ENCODE measurements around the gene ANKRD63.
A peak's percentile ranks its signal among the peaks of the same experiment; 100 is the strongest.

ANKRD63 gene

DNA sequence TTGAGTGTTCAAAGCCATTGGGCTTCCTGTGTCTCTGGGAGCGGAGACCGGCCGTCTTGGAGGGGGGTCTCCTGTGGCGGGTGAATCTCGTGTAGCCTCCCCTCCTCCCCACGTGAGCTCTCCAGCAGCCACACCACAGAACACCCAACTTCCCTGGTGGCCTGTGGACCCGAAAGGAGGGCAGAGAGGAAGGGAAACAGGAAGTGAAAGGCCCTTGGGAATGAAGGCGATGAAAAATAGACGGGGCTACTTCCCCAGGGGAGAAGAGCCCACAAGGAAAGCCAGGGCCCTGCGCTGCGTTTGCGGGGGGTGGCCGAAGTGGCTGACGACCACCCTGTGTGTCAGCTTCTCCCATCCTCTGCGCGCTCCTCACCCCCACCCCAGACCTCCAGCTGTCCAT is 5.4 kb downstream of the ANKRD63 start:
- no peak for DNase-seq

DNA sequence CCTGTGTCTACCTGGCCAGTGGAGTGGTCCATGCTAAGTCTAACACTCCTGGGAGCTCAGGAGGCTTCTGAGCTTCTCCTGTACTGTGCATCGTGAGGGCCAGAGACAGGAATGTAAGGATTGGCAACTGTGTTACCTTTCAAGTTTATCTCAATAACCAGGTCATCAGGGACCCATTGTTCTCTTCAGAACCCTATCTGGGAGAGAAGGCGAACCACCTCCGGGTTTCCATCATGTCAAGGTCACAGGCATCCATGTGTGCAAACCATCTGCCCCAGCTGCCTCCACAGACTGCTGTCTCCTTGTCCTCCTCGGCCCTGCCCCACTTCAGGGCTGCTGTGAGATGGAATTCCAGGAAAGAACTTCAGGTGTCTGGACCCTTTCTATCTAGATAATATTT is 5.9 kb downstream of the ANKRD63 start:
- DNase-seq, result no peak

DNA sequence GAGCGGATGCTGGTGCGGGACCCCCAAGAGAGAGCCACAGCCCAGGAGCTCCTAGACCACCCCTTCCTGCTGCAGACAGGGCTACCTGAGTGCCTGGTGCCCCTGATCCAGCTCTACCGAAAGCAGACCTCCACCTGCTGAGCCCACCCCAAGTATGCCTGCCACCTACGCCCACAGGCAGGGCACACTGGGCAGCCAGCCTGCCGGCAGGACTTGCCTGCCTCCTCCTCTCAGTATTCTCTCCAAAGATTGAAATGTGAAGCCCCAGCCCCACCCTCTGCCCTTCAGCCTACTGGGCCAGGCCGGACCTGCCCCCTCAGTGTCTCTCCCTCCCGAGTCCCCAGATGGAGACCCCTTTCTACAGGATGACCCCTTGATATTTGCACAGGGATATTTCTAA is 6.9 kb downstream of the ANKRD63 start:
- DNase-seq, result no peak

DNA sequence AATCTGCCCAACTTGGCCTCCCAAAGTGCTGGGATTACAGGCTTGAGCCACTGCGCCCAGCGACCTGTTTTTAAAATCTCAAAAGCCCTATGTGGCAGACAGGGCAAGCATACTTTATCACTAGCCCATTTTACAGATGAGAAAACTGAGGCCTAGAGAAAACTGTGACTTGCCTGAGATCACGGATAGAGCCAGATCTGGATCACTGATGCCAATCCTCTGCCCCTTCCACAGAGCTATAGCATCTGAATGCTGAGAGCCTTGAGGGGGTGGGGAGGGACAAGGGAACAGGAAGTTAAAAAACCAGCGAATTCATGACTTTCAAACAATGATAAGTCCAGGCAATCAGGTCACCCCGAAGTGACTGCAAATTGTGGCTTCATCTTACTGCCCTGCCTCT is 7.3 kb downstream of the ANKRD63 start:
- no peak for DNase-seq

DNA sequence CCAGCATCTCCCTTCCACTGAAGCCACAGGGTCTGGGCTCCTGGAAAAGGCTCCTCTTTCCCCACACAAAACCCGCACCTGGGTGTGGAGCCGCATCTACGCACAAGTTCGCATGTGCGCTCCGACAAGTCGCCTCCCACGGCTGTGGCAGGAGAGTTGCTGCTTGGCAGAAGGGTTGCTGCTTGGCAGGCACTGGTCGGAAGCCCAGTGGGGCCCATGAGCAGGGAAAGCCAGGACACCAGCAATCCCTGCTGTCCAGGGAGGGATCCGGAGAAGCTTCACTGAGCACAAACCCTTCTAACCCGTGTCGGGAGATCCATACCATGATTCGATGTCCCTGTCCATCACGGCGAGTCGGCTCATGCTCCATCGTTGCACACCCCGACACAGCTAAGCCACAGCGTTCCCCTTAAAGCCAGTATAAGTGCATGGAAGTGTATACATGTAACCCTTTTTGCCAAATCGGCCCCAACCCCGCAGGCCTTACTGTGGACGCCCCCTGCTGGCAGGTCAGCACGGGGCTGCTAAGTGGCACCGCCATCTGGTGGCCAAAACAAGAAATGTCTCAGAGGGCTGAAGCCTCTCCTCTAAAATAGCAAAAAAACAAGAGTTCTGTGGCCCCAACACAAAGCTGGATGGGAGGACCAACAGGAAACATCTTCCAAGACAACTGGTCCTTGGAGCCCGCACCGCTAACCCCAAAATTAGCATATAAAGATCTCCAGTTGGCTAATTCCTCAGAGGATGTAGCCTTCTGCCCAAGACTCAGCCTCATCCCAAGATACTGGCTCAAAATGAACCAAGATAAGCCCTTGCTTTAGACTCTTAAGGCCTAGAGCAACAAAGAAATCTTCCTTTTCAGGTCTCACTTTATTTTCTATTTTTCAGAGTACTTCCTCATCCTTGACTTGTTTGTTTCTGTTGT is 8.3 kb downstream of the ANKRD63 start:
- peak; percentile 94 for DNase-seq

DNA sequence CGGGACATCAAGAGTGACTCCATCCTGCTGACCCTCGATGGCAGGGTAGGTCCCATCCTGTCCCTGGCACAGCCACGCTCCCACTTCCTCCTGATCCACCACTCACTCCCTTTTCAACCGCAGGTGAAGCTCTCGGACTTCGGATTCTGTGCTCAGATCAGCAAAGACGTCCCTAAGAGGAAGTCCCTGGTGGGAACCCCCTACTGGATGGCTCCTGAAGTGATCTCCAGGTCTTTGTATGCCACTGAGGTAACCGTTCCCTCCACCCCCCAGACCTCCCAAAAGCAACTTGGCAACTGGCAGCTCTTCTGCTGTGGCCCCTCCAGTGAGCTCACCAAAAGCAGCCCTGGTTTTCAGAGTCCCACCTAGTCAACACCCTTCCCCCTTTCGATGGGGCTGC is 9.4 kb downstream of the ANKRD63 start:
- DNase-seq, result no peak

DNA sequence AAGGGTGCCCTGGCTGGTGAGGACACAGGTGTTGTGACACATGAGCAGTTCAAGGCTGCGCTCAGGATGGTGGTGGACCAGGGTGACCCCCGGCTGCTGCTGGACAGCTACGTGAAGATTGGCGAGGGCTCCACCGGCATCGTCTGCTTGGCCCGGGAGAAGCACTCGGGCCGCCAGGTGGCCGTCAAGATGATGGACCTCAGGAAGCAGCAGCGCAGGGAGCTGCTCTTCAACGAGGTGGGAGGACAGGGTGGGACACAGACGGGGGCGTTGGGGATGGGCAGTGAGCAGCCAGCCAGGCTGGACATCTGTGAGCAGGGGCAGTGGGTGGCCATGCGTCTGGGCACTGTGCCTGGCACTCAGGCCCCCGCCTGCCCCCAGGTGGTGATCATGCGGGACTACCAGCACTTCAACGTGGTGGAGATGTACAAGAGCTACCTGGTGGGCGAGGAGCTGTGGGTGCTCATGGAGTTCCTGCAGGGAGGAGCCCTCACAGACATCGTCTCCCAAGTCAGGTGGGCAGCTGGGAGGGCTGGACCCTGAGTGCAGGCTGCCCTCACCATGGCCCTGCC is 10.3 kb downstream of the ANKRD63 start:
- no peak for DNase-seq

DNA sequence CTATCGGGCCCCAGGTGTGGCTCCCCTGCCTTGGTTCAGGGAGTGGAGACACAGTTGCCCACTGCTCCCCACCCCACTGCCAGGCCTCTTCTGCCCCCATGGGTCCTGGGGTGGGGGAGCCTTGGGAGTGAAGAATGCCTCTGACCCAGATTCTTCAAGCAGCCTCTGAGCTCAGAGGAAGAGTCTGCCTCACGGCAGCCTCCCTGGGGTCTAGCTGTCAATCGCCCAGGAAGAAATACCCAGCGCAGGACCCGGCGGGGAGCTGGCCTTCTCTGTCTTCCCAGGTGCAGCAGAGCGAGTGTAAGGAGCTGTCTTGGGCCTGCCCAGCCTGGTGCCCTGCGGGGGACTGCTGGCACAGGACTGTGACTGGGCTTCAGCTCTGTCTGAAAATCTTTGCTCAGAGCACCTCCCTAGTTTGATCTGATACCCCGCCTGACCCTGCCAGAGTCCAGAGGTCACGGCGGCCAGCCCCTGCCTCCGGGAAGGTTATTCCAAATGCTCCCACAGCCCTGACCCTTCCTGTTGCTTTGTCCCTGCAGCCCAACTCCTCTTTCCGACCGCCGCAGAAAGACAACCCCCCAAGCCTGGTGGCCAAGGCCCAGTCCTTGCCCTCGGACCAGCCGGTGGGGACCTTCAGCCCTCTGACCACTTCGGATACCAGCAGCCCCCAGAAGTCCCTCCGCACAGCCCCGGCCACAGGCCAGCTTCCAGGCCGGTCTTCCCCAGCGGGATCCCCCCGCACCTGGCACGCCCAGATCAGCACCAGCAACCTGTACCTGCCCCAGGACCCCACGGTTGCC is 11.0 kb downstream of the ANKRD63 start:
- no peak for DNase-seq

DNA sequence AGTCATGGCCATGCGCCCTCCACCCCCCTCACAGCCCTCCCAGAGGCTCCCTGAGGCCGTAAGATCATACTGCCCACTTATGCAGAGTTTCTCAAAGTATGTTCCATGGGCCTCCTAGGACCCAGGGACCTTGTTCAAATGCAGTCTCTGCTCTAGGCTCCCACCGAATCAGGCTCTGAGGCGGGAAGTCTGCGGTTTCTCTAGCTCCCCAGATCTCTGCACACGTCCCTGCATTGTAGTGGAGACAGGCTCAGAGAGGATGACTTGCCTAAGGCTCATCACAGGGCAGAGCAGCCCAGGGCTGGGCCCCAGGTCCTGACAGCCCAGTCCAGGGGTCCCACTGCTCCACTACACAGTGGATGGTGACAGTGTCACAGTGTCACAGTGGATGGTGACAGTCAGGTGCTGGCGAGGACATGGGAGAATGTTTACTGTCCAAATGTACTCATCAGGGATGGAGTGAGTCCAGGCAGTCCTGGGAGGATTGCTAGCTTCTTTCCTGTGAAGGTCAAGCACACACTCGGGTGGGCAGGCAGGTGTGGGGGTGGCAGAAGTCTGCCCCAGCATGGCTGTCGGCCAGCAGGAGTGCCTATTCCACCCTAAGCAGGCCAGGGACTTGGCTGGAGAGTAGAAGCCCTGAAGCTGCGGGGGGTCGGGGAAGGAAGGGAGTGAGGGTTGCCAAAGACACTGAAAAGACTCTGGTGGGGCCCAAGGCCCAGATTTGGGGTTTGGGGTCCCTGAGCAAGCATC is 12.4 kb downstream of the ANKRD63 start:
- DNase-seq, result no peak

DNA sequence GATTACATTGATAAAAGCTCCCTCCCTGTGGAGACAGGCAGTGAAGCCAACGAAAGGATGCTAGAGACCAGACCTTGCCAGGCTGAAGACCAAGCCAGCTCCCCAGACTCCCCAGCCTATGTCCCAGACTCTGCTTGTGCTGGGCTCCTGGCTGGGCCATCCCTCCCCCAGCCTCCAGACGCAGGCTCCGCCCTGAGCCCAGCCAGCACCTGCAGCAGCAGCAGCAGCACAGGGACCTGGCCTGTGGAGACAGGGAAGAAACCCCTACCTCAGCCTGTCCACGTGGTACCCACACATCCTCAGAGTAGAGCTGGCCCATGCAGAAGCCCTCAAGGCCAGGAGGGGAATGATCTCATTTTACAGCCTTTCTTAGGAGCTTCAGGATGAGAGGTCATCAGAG is 13.3 kb downstream of the ANKRD63 start:
- no peak for DNase-seq

DNA sequence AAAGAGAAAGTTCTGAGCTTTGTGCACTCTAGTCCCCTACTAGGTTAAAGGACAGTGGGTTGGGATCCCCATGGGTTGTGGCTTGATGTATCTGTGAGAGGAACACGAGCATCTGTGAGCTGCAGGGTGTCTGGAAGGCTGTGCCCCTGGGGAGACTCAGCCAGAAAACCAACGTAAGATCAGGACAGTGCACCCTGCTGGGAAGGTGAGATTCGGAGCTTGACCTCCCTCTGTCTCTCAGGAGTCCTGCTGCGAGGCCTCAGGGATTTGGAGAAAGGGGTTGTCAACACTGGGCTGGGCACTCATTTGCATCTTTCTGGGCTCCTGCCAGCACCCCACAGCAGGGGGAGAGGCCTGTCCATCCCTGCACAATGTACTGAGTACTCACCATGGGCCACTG is 15.2 kb downstream of the ANKRD63 start:
- DNase-seq, result no peak

DNA sequence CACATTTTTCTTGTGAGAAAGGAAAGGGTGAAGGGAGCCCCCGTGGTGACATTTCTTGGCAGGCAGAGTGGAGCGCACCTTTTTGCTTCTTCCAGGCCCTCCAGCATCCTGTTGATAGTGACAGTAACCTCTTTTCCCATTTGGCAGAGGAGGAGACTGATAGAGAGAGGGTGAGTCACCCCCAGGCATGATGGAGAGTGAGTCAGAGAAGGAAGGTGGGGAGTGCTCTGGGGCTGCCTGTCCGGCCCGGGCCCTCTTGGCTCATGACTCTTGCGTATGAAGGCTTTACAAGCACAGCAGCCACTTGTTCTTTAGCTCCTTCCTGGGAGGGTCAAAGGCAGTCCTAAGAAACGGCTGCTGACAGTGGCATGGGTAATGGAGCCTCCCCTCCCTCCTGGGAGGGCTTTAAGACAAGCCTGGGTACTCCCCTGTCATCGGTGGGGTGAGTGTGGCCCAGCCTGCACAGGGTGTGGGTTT is 16.0 kb downstream of the ANKRD63 start:
- no peak for DNase-seq

DNA sequence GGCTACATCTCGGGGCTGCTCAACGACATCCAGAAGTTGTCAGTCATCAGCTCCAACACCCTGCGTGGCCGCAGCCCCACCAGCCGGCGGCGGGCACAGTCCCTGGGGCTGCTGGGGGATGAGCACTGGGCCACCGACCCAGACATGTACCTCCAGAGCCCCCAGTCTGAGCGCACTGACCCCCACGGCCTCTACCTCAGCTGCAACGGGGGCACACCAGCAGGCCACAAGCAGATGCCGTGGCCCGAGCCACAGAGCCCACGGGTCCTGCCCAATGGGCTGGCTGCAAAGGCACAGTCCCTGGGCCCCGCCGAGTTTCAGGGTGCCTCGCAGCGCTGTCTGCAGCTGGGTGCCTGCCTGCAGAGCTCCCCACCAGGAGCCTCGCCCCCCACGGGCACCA is 17.0 kb downstream of the ANKRD63 start:
- DNase-seq, result no peak

DNA sequence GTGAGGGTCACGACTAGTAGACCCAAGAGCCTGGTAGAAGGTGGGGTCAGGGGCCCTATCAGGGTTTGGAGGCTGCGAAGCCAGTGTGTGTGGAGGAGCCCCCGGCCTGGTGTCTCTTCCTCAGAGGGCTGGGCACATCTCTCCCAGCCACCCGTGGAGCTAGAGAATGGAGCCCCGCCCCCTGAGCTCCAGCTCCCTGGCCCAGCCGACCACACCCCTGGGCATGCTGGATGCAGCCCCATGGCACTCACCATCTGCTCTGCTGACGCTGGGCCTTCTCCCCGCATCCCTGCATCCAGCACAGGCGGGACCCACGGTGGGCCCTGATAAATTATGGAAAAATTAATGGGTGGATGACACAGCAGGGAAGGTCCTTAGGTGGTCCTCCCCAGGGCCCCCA is 17.5 kb downstream of the ANKRD63 start:
- no peak for DNase-seq

DNA sequence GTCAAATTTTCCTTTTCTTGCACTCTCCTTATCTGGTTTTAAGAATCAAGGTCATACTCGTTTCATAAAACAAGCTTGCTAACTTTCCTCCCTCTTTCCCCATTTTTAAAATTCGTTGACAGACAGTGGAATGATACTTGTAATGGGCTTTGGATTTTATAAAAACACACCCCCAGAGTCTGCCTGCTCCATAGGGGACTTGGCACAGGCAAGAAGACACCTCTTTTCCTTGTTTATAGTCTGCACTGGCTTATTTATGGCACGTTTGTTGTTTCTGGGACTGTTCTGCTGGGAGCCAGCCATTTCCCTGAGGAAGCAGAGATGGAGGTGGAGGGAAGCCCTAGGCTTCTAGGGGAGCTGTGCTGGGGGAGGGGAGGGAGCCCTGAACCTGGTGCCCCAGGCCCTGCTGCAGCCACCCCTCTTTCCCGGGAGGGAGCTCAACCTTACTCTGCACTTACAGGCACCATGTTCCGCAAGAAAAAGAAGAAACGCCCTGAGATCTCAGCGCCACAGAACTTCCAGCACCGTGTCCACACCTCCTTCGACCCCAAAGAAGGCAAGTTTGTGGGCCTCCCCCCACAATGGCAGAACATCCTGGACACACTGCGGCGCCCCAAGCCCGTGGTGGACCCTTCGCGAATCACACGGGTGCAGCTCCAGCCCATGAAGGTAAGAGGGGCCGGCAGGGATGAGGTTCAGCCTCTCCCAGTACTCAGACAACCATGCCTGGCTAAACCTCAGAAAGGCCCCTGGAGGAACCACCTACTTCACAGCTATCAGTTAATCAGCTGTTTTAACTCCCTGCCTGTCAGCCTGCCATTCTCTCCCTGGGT is 18.3 kb downstream of the ANKRD63 start:
- no peak for DNase-seq

DNA sequence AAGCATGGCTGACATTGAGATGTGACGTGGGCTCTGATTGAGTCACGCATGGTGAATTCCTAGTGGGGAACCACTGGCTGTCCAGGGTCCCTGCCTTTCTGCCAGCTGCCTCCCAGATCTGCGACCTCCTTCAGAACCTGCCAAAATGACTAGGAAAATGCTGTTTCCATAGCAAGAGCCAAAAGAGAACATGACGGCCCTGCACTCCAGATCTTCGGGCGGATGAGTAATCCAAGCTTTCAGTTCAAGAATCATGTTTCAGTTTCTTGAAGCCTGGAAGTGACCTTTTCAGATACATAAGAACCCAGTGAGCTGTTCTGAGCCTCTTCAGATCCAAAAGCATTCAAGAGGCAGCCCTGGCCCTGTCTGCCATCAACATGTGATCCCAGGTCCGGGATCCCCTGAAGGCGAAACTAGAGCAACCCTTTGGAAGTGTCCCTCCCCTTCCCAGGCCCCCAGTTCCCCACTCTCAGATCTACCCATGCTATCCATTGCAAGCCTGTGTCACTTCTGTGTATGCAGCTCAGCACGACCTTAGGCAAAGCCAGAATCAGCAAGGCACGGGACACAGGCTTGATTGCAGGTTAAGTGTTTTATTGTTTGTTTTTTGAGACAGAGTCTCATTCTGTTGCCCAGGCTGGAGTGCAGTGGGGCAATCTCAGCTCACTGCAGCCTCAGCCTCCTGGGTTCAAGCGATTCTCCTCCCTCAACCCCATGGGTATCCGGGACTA is 19.7 kb downstream of the ANKRD63 start:
- no peak for DNase-seq

DNA sequence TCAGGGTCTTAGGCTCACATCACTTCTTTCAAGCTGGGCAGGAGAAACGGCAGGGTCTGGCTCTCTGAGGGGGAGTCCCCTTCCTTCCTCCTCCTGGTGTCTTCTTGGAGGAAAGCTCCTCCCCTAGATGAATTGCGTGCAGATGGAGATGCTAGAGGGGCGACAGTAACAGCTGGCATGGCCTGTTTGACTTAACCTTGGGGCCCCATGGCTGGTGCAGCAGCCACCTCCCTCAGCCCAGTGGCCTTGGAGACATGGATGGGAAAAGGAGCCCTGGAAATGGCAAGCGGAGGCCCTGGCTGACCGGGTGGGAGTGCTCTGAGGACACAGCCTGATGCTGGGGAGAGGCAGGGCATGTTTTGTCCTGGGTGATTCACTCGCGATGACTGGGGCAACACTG is 23.8 kb downstream of the ANKRD63 start:
- no peak for DNase-seq

DNA sequence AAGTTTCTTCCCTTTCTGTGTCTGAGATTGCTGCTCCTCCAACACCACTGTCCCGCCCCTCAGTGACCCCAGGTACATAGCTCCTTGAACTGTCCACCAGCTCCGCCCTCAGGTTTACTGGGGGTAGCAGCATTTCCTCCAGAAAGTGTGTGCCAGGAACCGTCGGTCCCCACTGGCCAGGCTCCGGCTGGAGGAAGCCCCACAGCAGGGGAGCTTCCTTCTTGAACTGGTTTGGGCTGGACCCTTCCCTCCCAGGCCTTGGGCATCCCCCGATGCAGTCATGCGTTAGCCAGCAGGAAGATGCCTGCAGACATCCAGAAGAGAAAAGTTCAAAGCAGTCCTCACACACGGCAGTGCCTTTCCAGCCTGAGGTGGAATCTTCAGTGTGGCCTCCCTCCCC is 24.3 kb downstream of the ANKRD63 start:
- no peak for DNase-seq

DNA sequence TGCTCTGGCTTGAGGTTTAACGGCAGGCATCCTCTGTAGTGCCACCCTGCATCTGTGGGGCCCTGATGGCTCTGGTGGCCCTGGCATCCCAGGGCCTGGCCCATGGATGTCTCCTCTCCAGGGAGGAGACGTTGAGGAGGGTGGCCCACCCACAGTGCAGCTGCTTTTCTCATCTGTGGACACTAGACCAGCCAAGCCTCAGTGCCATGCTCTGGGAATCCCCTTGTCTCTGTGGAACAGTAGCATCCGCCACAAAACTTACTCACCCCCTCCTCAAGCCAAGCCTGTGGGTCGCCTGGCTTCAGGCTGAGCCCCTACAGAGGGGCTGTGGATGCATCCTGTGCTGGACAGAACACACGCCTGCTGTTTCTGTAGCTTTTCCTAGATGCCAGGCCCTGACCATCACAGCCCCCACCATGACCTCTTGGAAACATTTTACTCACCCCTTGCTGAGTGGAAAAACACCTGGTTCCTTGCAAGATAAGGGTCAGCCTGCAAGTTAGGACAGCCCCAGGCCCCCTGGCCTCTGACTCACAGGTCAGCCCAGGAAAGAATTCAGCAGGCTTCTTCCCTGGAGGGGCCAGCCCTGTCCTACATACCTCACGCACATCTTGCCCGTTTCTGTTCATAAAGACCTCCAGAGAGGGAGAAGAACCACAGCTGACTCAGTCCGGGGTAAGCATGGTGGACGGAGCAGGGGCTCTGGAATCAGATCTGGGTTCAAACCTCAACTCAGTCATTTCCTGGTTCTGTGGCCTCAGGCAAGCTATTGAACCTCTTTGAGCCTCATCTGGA is 25.0 kb downstream of the ANKRD63 start:
- DNase-seq, result no peak

DNA sequence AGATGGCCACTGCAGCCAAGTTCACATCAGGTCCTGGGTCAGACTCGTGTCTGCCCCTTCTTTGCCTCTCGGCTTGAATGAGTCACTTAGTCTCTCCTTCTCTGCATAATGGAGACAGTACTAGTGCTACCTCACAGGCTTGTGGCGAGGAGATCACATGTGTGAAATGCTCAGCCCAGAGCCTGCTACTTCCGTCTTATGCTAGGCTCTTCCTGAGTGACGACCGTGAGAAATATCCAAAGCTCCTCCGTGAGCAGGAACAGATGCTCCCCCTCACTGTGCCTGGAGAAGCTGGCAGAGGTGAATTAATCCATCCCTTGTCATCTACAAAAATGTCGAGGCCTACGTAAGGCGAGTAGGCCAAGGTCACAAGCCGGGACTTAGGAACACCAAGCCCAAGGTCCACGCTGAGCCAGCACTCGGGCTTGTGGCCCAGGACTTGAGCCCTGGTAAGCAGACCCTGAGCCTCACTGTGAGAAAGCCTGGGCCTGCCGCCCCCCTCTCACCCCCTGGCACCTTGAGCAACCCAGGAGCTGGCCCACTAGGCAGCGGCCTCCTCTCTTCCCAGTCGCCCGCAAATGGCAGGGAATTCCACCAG is 26.1 kb downstream of the ANKRD63 start:
- no peak for DNase-seq

Measured in stimulated activated CD8-positive, alpha-beta memory T cell treated with anti-CD3 and anti-CD28 coated beads, Interleukin-4, amount 100 ng/mL, for 48 hours (primary cell).